ENCODE results near the gene MTF2. TPM values are rescaled to one million over a fixed set of nuclear protein-coding genes. Genes with fewer than 3 reads are reported as not detected.

The MTF2 gene
- total RNA-seq, 1 experiment from 2014 or later = 110 TPM

- H3K4me2 ChIP-seq (ENCODE audit: insufficient read depth, insufficient read length, low read length) = no peak overlapping the region
- WGBS (ENCODE audit: extremely low coverage, insufficient read length, low lambda C conversion rate) = no CpG with 5 or more reads among the region's 1 CpG
These were observed 64.1 kb downstream of the MTF2 start for GRCh38 chr1:93143136-93143535.

More at GRCh38 chr1:93143136-93143535, 64.1 kb downstream of the MTF2 start:
- no peaks in the 10 kb centered on the region; the same call in 1 of the 2 replicates for H3K27me3 Mint-ChIP-seq (ENCODE audit: low read depth)
- H3K27ac Mint-ChIP-seq = no peak overlapping the region; a peak in 1 of 7 replicates
- H3K9me3 ChIP-seq (ENCODE audit: control insufficient read depth, low read depth, low read length) = no peaks in the 10 kb centered on the region
- H2BK12ac ChIP-seq (ENCODE audit: insufficient read length, low read depth, low read length) = no peak overlapping the region
- H3K14ac ChIP-seq (ENCODE audit: insufficient read depth, low read length) = no peak overlapping the region
- no peak overlapping the region for H3K27ac ChIP-seq (ENCODE audit: insufficient read length, low read depth, low read length)
- no peak overlapping the region for H3K4ac ChIP-seq (ENCODE audit: low read depth, low read length)
- H3K36me3 Mint-ChIP-seq (ENCODE audit: insufficient read depth in 1 of 3, low read depth in 3 of 3) = peaks cover 9 to 34% (median 34%) of the 10 kb centered on the region in 3 experiments
- H2BK5ac ChIP-seq (ENCODE audit: insufficient read length, low read length) = no peak overlapping the region
- no peaks in the 10 kb centered on the region for H3K27me3 ChIP-seq (ENCODE audit: insufficient read depth, low read length)
- no peak overlapping the region for H3T11ph ChIP-seq (ENCODE audit: low read length)
- no peak overlapping the region for H2BK20ac ChIP-seq (ENCODE audit: low read depth, low read length, poor library complexity, severe bottlenecking)
- H4K8ac ChIP-seq (replicated peaks; ENCODE audit: insufficient read length, low read depth, low read length) = no peak overlapping the region
- H3K56ac ChIP-seq (ENCODE audit: insufficient read length, low read depth, low read length) = no peak overlapping the region
- DNase-seq = no peak
- no peaks in the 10 kb centered on the region for H3K79me2 ChIP-seq (ENCODE audit: insufficient read depth, low read length)
- no peak overlapping the region for H2AFZ ChIP-seq (ENCODE audit: low read length)
- no peak for TF ChIP-seq CTCF (conservative IDR thresholded peaks at IDR 0.05)
- no peak overlapping the region for H4K5ac ChIP-seq (ENCODE audit: insufficient read length, low read depth, low read length)
- peaks cover 2% of the 10 kb centered on the region for H3K79me1 ChIP-seq (ENCODE audit: insufficient read depth, low read depth, low read length, poor library complexity, severe bottlenecking)
- H3K23ac ChIP-seq (ENCODE audit: insufficient read length, low read depth, low read length) = no peak overlapping the region
- H4K91ac ChIP-seq (ENCODE audit: insufficient read length, low read depth, low read length) = no peak overlapping the region
- H2BK15ac ChIP-seq (ENCODE audit: low read depth, low read length) = no peak overlapping the region
- H2BK120ac ChIP-seq (ENCODE audit: low read depth, low read length, poor library complexity, severe bottlenecking) = no peak overlapping the region
- H3K4me1 ChIP-seq (ENCODE audit: insufficient read depth, low read length) = no peaks in the 10 kb centered on the region
- H4K20me1 ChIP-seq (ENCODE audit: control insufficient read depth, insufficient read depth, insufficient read length) = no peaks in the 10 kb centered on the region
- no peak overlapping the region for H3K18ac ChIP-seq (ENCODE audit: insufficient read length, low read depth, low read length)
- no peaks in the 10 kb centered on the region for H3K4me1 Mint-ChIP-seq
- H3K4me3 Mint-ChIP-seq = no peak overlapping the region
- H3K9ac ChIP-seq (ENCODE audit: extremely low read depth, insufficient read length, low read length) = no peak overlapping the region
- no peak overlapping the region for H2AK5ac ChIP-seq (ENCODE audit: insufficient read length, low read length)
- no peaks in the 10 kb centered on the region for H3K23me2 ChIP-seq (ENCODE audit: insufficient read length, low read depth, low read length, poor library complexity, severe bottlenecking)
- no peaks in the 10 kb centered on the region for H3K9me3 Mint-ChIP-seq
